Measurements from ENCODE around the gene TMEM247.

The TMEM247 gene

GRCh38 chr2:46479265-46479664, at the start of gene TMEM247:
TMEM247 (plus strand) TSS chr2:46479565.
- Histone ChIP-seq H3K4me2 (ENCODE audit: insufficient read depth, low read length) (no peak within 1 kb of the TSS), H3K27me3 (ENCODE audit: insufficient read depth, low read length, poor library complexity) (no peaks in the 10 kb centered on the region), H4K20me1 (ENCODE audit: insufficient read depth, low read length) (no peaks in the 10 kb centered on the region), H3K4me3 (ENCODE audit: low read depth in 1 of 2, low read length in 2 of 2) (no peak within 1 kb of the TSS), H3K9me3 (ENCODE audit: insufficient read depth, low read length, severe bottlenecking) (peaks cover 4% of the 10 kb centered on the region), H3K9ac (ENCODE audit: low read depth, low read length) (no peak within 1 kb of the TSS), H3K27ac (ENCODE audit: low read length) (no peak within 1 kb of the TSS), H3K4me1 (ENCODE audit: insufficient read depth, low read length) (no peaks in the 10 kb centered on the region), H3K36me3 (ENCODE audit: insufficient read depth, low read length) (no peaks in the 10 kb centered on the region), H3K79me2 (ENCODE audit: insufficient read depth, low read length) (no peaks in the 10 kb centered on the region), H2AFZ (ENCODE audit: low read depth, low read length) (no peak within 1 kb of the TSS)
- DNase-seq (no peak), ATAC-seq (ENCODE audit: insufficient read depth, low read depth) (no peak)
- TF ChIP-seq EZH2 (IDR thresholded peaks at IDR 0.05; ENCODE audit: borderline replicate concordance, low read depth, low read length, severe bottlenecking) (no peak), CTCF (IDR thresholded peaks at IDR 0.05; ENCODE audit: borderline replicate concordance, extremely low read depth, low read length, poor library complexity, severe bottlenecking) (no peak)

GRCh38 chr2:46430413-46430812, 49.0 kb upstream of the TMEM247 start:
- DNase-seq (no peak), ATAC-seq (ENCODE audit: insufficient read depth, low read depth) (no peak)
- H3K4me3 ChIP-seq (ENCODE audit: low read depth in 1 of 2, low read length in 2 of 2): no peak overlapping the region
- H3K4me2 ChIP-seq (ENCODE audit: insufficient read depth, low read length): no peak overlapping the region
- no peaks in the 10 kb centered on the region for H3K79me2 ChIP-seq (ENCODE audit: insufficient read depth, low read length)
- H3K9ac ChIP-seq (ENCODE audit: low read depth, low read length): no peak overlapping the region
- H3K4me1 ChIP-seq (ENCODE audit: insufficient read depth, low read length): peaks cover 11% of the 10 kb centered on the region; the same call in 1 of the 2 replicates
- H4K20me1 ChIP-seq (ENCODE audit: insufficient read depth, low read length): no peaks in the 10 kb centered on the region
- H2AFZ ChIP-seq (ENCODE audit: low read depth, low read length): no peak overlapping the region
- TF ChIP-seq CTCF (IDR thresholded peaks at IDR 0.05; ENCODE audit: borderline replicate concordance, extremely low read depth, low read length, poor library complexity, severe bottlenecking) (no peak), EZH2 (IDR thresholded peaks at IDR 0.05; ENCODE audit: borderline replicate concordance, low read depth, low read length, severe bottlenecking) (no peak)
- peaks cover 3% of the 10 kb centered on the region for H3K9me3 ChIP-seq (ENCODE audit: insufficient read depth, low read length, severe bottlenecking)
- H3K27me3 ChIP-seq (ENCODE audit: insufficient read depth, low read length, poor library complexity): no peaks in the 10 kb centered on the region
- no peak overlapping the region for H3K27ac ChIP-seq (ENCODE audit: low read length)
- H3K36me3 ChIP-seq (ENCODE audit: insufficient read depth, low read length): no peaks in the 10 kb centered on the region

GRCh38 chr2:46430992-46431391, 48.4 kb upstream of the TMEM247 start:
- Histone ChIP-seq H3K27me3 (ENCODE audit: insufficient read depth, low read length, poor library complexity) (no peaks in the 10 kb centered on the region), H2AFZ (ENCODE audit: low read depth, low read length) (no peak overlapping the region), H3K4me2 (ENCODE audit: insufficient read depth, low read length) (no peak overlapping the region), H3K9me3 (ENCODE audit: insufficient read depth, low read length, severe bottlenecking) (peaks cover 3% of the 10 kb centered on the region), H3K36me3 (ENCODE audit: insufficient read depth, low read length) (no peaks in the 10 kb centered on the region), H3K4me3 (ENCODE audit: low read depth in 1 of 2, low read length in 2 of 2) (no peak overlapping the region), H4K20me1 (ENCODE audit: insufficient read depth, low read length) (no peaks in the 10 kb centered on the region), H3K27ac (ENCODE audit: low read length) (no peak overlapping the region), H3K9ac (ENCODE audit: low read depth, low read length) (no peak overlapping the region), H3K79me2 (ENCODE audit: insufficient read depth, low read length) (no peaks in the 10 kb centered on the region), H3K4me1 (ENCODE audit: insufficient read depth, low read length) (peaks cover 11% of the 10 kb centered on the region; the same call in 1 of the 2 replicates)
- ATAC-seq (ENCODE audit: insufficient read depth, low read depth): peak; percentile 54
- DNase-seq: no peak
- TF ChIP-seq CTCF (IDR thresholded peaks at IDR 0.05; ENCODE audit: borderline replicate concordance, extremely low read depth, low read length, poor library complexity, severe bottlenecking) (no peak), EZH2 (IDR thresholded peaks at IDR 0.05; ENCODE audit: borderline replicate concordance, low read depth, low read length, severe bottlenecking) (no peak)
